ENCODE data around the gene STPG4. TPM values are rescaled to one million over a fixed set of nuclear protein-coding genes. Genes with fewer than 3 reads are reported as not detected.

STPG4 gene
- total RNA-seq, 1 donor = 0.09 TPM

DNA sequence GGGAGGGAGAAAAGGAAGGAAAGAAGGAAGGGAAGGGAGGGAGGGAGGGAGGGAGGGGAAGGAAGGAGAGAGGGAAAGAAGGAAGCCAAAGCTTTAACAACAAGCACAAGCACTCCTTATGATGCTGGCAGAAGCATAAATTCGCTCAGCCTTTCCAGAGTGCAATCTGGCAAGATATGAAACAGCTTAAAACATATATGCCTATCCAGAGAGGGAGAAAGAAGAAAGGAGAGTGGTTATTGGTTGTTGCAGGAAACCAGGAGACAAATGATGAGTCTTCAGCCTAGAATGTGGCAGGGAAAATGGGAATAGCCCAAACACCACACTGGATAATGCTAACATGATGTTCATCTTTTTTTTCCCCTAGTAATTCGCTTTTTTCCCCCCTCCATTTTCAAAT, 64.0 kb downstream of the STPG4 start:
- peak; percentile 83 for DNase-seq (ENCODE audit: low read depth)
- TF ChIP-seq, protein P1, sequence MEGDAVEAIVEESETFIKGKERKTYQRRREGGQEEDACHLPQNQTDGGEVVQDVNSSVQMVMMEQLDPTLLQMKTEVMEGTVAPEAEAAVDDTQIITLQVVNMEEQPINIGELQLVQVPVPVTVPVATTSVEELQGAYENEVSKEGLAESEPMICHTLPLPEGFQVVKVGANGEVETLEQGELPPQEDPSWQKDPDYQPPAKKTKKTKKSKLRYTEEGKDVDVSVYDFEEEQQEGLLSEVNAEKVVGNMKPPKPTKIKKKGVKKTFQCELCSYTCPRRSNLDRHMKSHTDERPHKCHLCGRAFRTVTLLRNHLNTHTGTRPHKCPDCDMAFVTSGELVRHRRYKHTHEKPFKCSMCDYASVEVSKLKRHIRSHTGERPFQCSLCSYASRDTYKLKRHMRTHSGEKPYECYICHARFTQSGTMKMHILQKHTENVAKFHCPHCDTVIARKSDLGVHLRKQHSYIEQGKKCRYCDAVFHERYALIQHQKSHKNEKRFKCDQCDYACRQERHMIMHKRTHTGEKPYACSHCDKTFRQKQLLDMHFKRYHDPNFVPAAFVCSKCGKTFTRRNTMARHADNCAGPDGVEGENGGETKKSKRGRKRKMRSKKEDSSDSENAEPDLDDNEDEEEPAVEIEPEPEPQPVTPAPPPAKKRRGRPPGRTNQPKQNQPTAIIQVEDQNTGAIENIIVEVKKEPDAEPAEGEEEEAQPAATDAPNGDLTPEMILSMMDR (IDR thresholded peaks at IDR 0.05; ENCODE audit: insufficient read depth, low read length) = no peak
- H3K4me3 ChIP-seq (ENCODE audit: low read depth, low read length) = no peak overlapping the region

- peak; percentile 53 for DNase-seq (ENCODE audit: low read depth)
- no peak overlapping the region for H3K4me3 ChIP-seq (ENCODE audit: low read depth, low read length)
- TF ChIP-seq, protein P1 (IDR thresholded peaks at IDR 0.05; ENCODE audit: insufficient read depth, low read length) = no peak
Observed at GRCh38 chr2:47089083-47089464, 66.0 kb downstream of the STPG4 start.

- no peak overlapping the region for H3K4me3 ChIP-seq (ENCODE audit: low read depth, low read length)
- TF ChIP-seq, protein P1 (IDR thresholded peaks at IDR 0.05; ENCODE audit: insufficient read depth, low read length) = peak; percentile 32
- peak; percentile 59 for DNase-seq (ENCODE audit: low read depth)
Observed at GRCh38 chr2:47088371-47089082, 66.6 kb downstream of the STPG4 start.

DNA sequence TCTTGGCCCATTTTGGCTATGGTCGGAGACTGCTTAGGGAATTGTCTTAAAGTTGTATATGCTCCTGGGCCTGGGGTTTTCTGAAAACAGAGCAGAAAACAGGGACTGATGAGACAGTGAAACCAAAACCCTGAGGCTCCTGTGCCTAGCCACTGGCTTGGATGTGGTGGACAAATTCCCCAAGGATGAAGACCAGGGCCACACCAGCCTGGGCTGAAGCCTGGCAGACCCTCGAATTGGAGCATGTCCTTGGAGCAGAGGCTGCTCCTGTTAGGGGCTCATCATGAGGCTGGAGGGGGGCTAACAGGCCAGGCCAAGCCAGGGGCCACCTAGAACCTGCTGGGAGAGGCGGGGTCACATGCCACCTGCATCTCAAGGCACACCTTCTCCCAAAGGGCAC, 68.1 kb downstream of the STPG4 start:
- DNase-seq (ENCODE audit: low read depth) = no peak
- H3K4me3 ChIP-seq (ENCODE audit: low read depth, low read length) = no peak overlapping the region
- TF ChIP-seq, protein P1 (IDR thresholded peaks at IDR 0.05; ENCODE audit: insufficient read depth, low read length) = no peak

DNA sequence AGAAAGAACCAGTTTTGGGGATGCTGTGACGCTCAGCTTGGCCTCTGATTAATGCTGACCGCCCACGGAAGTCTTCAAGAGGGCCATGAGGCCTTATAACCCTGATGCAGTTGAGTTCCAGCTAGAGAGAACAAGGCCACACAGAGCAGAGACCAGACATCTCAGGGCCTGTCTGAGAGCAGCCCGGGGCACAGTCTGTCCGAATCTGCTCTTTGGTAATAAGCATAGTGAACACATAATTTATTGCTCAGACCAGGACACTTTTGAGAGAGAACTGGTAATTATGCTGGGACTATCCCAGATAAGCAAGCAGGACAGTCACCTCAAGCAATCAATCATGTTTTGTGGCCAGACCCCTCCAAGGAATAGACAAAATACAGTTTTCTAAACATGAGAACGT, 68.5 kb downstream of the STPG4 start:
- TF ChIP-seq, protein P1 (IDR thresholded peaks at IDR 0.05; ENCODE audit: insufficient read depth, low read length) = no peak
- no peak for DNase-seq (ENCODE audit: low read depth)
- no peak overlapping the region for H3K4me3 ChIP-seq (ENCODE audit: low read depth, low read length)

DNA sequence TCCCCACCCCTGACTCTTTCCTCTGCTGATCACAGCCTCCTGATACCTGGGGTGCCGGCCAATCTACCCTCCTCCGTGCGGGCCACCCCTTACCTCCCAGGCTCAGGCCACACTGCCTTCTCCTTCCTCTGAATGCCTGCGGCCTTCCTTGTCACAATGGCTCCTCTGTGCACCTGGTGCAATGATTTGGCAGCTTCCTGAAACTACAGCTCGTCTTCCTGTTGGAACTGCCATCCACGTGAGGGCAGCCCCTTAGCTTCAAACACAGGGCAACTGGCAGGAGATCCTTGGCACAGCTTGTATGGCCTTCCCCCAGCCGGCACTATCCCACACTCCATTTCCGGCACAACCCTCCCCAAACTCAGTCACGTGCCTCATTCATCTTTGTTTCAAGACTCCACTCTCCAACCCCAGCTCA, 69.0 kb downstream of the STPG4 start:
- no peak overlapping the region for H3K4me3 ChIP-seq (ENCODE audit: low read depth, low read length)
- DNase-seq (ENCODE audit: low read depth) = no peak
- TF ChIP-seq, protein P1 (IDR thresholded peaks at IDR 0.05; ENCODE audit: insufficient read depth, low read length) = no peak

All from fibroblast of the aortic adventitia (primary cell).